Kidney (tissue), 22 donors: ENCODE measurements around the gene MRO. TPM values are rescaled to one million over a fixed set of nuclear protein-coding genes. Genes with fewer than 3 reads are reported as not detected.
A peak's percentile ranks its signal among the peaks of the same experiment; 100 is the strongest.

Source experiments
- DNase-seq, 5 donors: peaks; one replicate each; pipeline ENCODE4 v3.0.0-alpha.2; 2013 to 2020
- FAIRE-seq: peaks from 2 replicates; lab custom pipeline; 2012; peaks lifted over from hg19 to GRCh38; lab: Jason Lieb, UNC
- H3K27ac ChIP-seq, 2 donors: one replicate each; pipeline ENCODE4 v1.7.0; 2013; ENCODE audit warnings: low read depth in 2 of 2, low read length in 2 of 2, inconsistent platforms in 1 of 2
- H3K27me3 ChIP-seq: one replicate; pipeline ENCODE4 v1.7.1; 2013; ENCODE audit warnings: low read length, inconsistent platforms; ENCODE audit not compliant: control insufficient read depth, insufficient read depth
- H3K36me3 ChIP-seq, 3 donors: one replicate each; pipeline versions ENCODE4 v1.7.0 to v1.7.1; 2013; ENCODE audit warnings: low read length in 3 of 3, control low read depth in 1 of 3, inconsistent platforms in 1 of 3; ENCODE audit not compliant: insufficient read depth in 3 of 3, control insufficient read depth in 2 of 3
- H3K4me1 ChIP-seq, 3 donors: one replicate each; pipeline versions ENCODE4 v1.7.0 to v1.7.1; 2013; ENCODE audit warnings: low read length in 3 of 3, inconsistent platforms in 1 of 3, low read depth in 1 of 3; ENCODE audit not compliant: control insufficient read depth in 2 of 3, insufficient read depth in 2 of 3
- H3K4me3 ChIP-seq, 3 donors: one replicate each; pipeline versions ENCODE4 v1.7.0 to v1.8.1; 2013; ENCODE audit warnings: low read length in 3 of 3, control low read depth in 1 of 3, inconsistent platforms in 1 of 3
- H3K9ac ChIP-seq, 3 donors: one replicate each; pipeline versions ENCODE4 v1.7.0 to v1.7.1; 2013; ENCODE audit warnings: low read length in 3 of 3, control low read depth in 1 of 3, inconsistent platforms in 1 of 3
- H3K9me3 ChIP-seq, 3 donors: one replicate each; pipeline versions ENCODE4 v1.7.0 to v1.7.1; 2013; ENCODE audit warnings: low read length in 3 of 3, control low read depth in 1 of 3, inconsistent platforms in 1 of 3; ENCODE audit not compliant: control insufficient read depth in 2 of 3, insufficient read depth in 1 of 3
- intact Hi-C: fragments of 100-400 bp; cut with DNase I; formaldehyde crosslinking; loops from one replicate; pipeline ENCODE4 v1.11.1; 2022
- long read RNA-seq, 10 donors: library from polyadenylated mRNA in 1 of 10; unstranded in 1 of 10; transcript quantifications; one replicate each; pipeline ENCODE4 v2.0.0 and lab custom pipeline, GENCODE V29; 2021 to 2026
- polyA plus RNA-seq: library from polyadenylated mRNA; stranded (reverse); fragments of 350-450 nt; fragmentation: Illumina TruSeq; extraction: RNeasy Lipid Tissue Mini Kit (QIAGEN cat#74804); gene quantifications from one replicate; pipeline ENCODE4 v1.2.3, GENCODE V29; 2014; ENCODE audit warnings: low read depth, low replicate concordance; ENCODE audit not compliant: insufficient read depth
- total RNA-seq: library from RNA; stranded (reverse); fragmentation: NEBNext Ultra II Directional; extraction: Animal tissue kit (Norgen Biotek cat#: 25700); gene quantifications from one replicate; pipeline ENCODE4 v1.2.1, GENCODE V29; 2021
- TF ChIP-seq, protein P1 (sequence below): IDR thresholded peaks from 3 replicates; pipeline ENCODE4 v1.5.1; 2012; ENCODE audit warnings: mild to moderate bottlenecking, moderate library complexity, borderline replicate concordance; ENCODE audit not compliant: insufficient read depth; ENCODE audit errors: extremely low read depth
- donor health status: control.
- donor health status: control.
- donor health status: control.
- donor health status: control.
- donor health status: control.
- donor health status: DM: yes; HTN: yes; CAD: no.
- donor health status: Normal renal cell carcinoma (clear cell type).

MRO gene
- total RNA-seq (2.9 TPM), polyA plus RNA-seq (6.9 TPM)
- long read RNA-seq, donor 1, full-length matches to known transcripts: 1 of 1 reads
- long read RNA-seq, donor 1, partial matches to known transcripts: 0 of 1 reads
- long read RNA-seq, donor 1, other reads (novel, unspliced or antisense): 0 of 1 reads
- long read RNA-seq, donor 2: 0 reads
- long read RNA-seq, donor 3: 0 reads
- long read RNA-seq, donor 4, full-length matches to known transcripts: 1 of 1 reads
- long read RNA-seq, donor 4, partial matches to known transcripts: 0 of 1 reads
- long read RNA-seq, donor 4, other reads (novel, unspliced or antisense): 0 of 1 reads
- long read RNA-seq, donor 5: 0 reads
- long read RNA-seq, donor 6: 0 reads
- long read RNA-seq, donor 7, partial matches to known transcripts: 0 of 1 reads
- long read RNA-seq, donor 7, other reads (novel, unspliced or antisense): 1 of 1 reads
- long read RNA-seq, donor 8: 0 reads
- long read RNA-seq, donor 9: 0 reads
- long read RNA-seq, donor 10: 0 reads

DNA sequence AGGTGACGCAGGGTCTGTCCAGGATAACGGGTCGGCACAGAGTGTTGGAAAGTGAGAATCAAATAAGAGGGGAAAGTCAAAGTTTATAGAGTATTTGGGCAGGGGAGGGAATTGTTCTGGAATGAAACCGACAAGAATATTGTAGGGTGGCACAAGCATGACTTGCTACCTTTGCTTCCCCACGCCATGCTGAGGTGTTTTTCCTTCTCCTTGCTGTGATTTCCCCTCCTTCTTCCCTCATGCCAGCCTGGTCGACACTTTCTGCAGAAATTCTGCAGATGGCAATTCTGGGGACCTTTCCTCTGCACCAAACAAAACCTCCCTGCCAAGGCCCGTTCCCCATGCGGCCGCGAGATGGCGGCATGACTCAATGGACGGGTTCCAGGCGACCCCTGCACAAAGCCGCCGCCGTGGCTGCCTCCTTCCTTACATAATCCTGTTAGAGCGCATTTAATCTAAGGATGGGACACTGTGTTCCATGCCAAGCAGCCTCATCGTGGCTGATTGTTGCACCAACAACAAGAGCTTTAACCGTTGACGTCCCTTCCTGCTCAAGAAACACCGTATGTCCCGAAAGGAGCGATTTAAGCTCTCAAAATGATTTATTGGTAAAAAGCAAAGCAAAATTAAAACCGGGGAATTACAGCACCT lies at the start of gene MRO:
Gene MRO, minus strand, starts transcription at position 289 of the 651 bp plus-strand sequence. CDS start 10,616 bp downstream, outside the sequence.
- TF ChIP-seq, protein P1, sequence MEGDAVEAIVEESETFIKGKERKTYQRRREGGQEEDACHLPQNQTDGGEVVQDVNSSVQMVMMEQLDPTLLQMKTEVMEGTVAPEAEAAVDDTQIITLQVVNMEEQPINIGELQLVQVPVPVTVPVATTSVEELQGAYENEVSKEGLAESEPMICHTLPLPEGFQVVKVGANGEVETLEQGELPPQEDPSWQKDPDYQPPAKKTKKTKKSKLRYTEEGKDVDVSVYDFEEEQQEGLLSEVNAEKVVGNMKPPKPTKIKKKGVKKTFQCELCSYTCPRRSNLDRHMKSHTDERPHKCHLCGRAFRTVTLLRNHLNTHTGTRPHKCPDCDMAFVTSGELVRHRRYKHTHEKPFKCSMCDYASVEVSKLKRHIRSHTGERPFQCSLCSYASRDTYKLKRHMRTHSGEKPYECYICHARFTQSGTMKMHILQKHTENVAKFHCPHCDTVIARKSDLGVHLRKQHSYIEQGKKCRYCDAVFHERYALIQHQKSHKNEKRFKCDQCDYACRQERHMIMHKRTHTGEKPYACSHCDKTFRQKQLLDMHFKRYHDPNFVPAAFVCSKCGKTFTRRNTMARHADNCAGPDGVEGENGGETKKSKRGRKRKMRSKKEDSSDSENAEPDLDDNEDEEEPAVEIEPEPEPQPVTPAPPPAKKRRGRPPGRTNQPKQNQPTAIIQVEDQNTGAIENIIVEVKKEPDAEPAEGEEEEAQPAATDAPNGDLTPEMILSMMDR: peak; percentile 93
- H3K36me3 ChIP-seq: no peaks in the 10 kb centered on the region
- H3K9me3 ChIP-seq: no peaks in the 10 kb centered on the region
- no peaks in the 10 kb centered on the region for H3K27me3 ChIP-seq
- FAIRE-seq (no peak), DNase-seq (peak; percentile 88 to 94 (median 90))
- intact Hi-C loops: no loop called here
- peak within 1 kb of the TSS; percentile 22 to 52 for H3K27ac ChIP-seq
- H3K9ac ChIP-seq: peak within 1 kb of the TSS; percentile 16 to 57 (median 20)
- H3K4me3 ChIP-seq: peak within 1 kb of the TSS; percentile 52 to 64 (median 58)
- peaks cover 4 to 16% (median 16%) of the 10 kb centered on the region in 3 donors for H3K4me1 ChIP-seq

DNA sequence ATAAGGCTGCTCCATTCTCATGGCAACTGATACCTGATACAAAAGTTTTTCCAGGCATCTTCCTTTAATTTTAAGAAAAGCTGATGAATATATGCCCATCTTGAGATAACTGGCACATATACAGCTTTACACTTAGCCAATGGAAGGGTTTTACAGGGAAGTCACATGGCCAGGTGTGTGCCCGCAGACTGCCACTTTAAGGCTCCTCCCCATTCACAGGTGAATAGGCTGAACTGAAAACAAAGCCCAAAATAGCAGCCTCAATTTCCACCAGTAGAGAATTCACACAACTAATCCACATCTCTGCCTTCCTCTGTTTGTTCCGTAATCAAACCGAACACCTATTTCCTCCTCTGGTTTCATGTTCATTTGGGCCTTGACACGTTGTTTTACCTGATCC lies 49.3 kb upstream of the MRO start:
- Histone ChIP-seq H3K27ac (no peak overlapping the region), H3K4me3 (no peak overlapping the region), H3K36me3 (no peaks in the 10 kb centered on the region), H3K9me3 (no peaks in the 10 kb centered on the region), H3K27me3 (no peaks in the 10 kb centered on the region), H3K4me1 (no peaks in the 10 kb centered on the region), H3K9ac (no peak overlapping the region)
- TF ChIP-seq, protein P1: no peak
- DNase-seq: no peak
- no peak for FAIRE-seq
- intact Hi-C loops: no loop called here

DNA sequence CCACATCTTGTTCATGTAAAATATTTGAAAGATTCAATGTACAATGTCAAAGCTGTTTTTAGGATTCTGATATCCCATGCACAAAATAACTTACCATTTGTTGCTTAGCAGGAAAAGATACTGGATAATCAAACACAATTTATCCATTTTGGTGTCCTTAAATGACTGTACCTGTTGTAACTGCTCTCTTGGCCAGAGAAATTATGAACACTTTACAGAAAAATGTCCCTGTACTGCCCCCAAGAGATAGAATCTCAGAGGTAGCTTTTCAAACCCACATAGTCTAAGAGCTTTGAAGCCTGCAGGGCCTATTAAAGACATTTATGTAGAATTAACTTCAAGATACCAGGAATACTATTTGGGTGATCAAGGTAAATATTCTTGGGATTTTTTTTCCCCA lies 46.9 kb upstream of the MRO start:
- Histone ChIP-seq H3K9me3 (no peaks in the 10 kb centered on the region), H3K4me3 (no peak overlapping the region), H3K27ac (no peak overlapping the region), H3K4me1 (peaks cover 0 to 5% (median 0%) of the 10 kb centered on the region in 3 donors), H3K9ac (no peak overlapping the region), H3K27me3 (no peaks in the 10 kb centered on the region), H3K36me3 (no peaks in the 10 kb centered on the region)
- FAIRE-seq (peak; percentile 63), DNase-seq (peak in 2 of 5 donors; percentile 27 to 30)
- intact Hi-C loops: no loop called here
- TF ChIP-seq, protein P1: peak; percentile 35
